GM19193 (cell line): ENCODE data around the gene PRRT3.

Experiments
- POLR2A ChIP-seq: IDR thresholded peaks from 4 replicates; pipeline ENCODE4 v1.6.1; 2011; ENCODE audit not compliant: insufficient read depth, insufficient read length; ENCODE audit errors: extremely low read depth

Gene PRRT3

GRCh38 chr3:9951962-9952805 is at the start of gene PRRT3:
PRRT3 (minus strand) TSS chr3:9952408; CDS start chr3:9950115, 2,293 bp downstream.
- TF ChIP-seq POLR2A: peak; percentile 21

- TF ChIP-seq POLR2A: no peak
Observed at GRCh38 chr3:10000686-10001085, 48.5 kb upstream of the PRRT3 start.

- no peak for TF ChIP-seq POLR2A
Observed at GRCh38 chr3:9994086-9994844, 42.1 kb upstream of the PRRT3 start.

GRCh38 chr3:9986230-9986725 is 34.1 kb upstream of the PRRT3 start:
- no peak for TF ChIP-seq POLR2A

GRCh38 chr3:9980251-9980650 is 28.0 kb upstream of the PRRT3 start:
- no peak for TF ChIP-seq POLR2A

- TF ChIP-seq POLR2A: no peak
Observed at GRCh38 chr3:9978710-9979305, 26.6 kb upstream of the PRRT3 start.

- no peak for TF ChIP-seq POLR2A
Observed at GRCh38 chr3:9976721-9977709, 24.8 kb upstream of the PRRT3 start.

- TF ChIP-seq POLR2A: no peak
Observed at GRCh38 chr3:9970020-9970652, 17.9 kb upstream of the PRRT3 start.

GRCh38 chr3:9969632-9970019 is 17.4 kb upstream of the PRRT3 start:
- no peak for TF ChIP-seq POLR2A

- no peak for TF ChIP-seq POLR2A
Observed at GRCh38 chr3:9966841-9967240, 14.6 kb upstream of the PRRT3 start.

GRCh38 chr3:9965200-9965875 is 13.1 kb upstream of the PRRT3 start:
- TF ChIP-seq POLR2A: no peak

GRCh38 chr3:9957214-9957613 is 5.0 kb upstream of the PRRT3 start:
- no peak for TF ChIP-seq POLR2A
